LNCAP (cell line): ENCODE data around the gene PPDPF.

Experiments
- TF ChIP-seq, protein P1 (sequence below): fragments of 450-650 bp; IDR thresholded peaks from 2 replicates; pipeline ENCODE4 v1.5.1; 2017; ENCODE audit warnings: mild to moderate bottlenecking

PPDPF gene

DNA sequence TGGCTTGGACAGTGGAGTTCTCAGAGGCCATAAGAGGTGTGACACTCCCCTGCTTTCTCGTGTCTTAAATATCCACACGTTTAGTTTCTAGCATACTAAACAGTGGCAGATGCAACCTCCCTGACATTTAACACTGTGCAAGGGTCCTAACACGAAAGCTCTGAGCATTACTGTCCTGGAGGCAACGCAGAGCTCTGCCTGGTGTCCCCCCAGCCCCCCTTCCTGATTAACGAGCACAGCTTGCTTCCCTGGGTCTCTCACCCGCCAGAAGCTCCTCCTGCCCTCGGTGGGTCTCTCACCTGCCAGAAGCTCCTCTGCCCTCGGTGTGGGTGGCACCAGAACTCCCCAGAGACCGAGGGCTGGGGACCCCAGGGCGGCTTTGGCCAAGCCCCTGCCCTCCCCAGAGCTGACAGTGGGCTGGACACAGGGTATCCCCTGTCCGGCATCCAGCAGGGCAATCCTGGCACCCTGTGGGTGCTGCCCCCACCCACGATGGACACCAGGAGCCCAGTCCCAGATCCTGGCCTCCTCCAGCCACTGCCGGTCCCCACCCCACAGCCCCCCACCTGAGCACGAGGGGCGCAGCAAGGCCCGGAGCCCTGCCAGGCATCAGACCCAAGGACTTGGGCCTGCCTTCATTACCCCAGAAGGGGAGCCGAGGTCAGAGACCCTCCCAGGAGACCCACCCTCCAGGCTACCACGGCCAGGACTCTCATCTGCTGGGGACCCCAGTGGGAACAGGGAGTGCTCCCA is 35.7 kb upstream of the PPDPF start:
- TF ChIP-seq, protein P1, sequence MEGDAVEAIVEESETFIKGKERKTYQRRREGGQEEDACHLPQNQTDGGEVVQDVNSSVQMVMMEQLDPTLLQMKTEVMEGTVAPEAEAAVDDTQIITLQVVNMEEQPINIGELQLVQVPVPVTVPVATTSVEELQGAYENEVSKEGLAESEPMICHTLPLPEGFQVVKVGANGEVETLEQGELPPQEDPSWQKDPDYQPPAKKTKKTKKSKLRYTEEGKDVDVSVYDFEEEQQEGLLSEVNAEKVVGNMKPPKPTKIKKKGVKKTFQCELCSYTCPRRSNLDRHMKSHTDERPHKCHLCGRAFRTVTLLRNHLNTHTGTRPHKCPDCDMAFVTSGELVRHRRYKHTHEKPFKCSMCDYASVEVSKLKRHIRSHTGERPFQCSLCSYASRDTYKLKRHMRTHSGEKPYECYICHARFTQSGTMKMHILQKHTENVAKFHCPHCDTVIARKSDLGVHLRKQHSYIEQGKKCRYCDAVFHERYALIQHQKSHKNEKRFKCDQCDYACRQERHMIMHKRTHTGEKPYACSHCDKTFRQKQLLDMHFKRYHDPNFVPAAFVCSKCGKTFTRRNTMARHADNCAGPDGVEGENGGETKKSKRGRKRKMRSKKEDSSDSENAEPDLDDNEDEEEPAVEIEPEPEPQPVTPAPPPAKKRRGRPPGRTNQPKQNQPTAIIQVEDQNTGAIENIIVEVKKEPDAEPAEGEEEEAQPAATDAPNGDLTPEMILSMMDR, result no peak

DNA sequence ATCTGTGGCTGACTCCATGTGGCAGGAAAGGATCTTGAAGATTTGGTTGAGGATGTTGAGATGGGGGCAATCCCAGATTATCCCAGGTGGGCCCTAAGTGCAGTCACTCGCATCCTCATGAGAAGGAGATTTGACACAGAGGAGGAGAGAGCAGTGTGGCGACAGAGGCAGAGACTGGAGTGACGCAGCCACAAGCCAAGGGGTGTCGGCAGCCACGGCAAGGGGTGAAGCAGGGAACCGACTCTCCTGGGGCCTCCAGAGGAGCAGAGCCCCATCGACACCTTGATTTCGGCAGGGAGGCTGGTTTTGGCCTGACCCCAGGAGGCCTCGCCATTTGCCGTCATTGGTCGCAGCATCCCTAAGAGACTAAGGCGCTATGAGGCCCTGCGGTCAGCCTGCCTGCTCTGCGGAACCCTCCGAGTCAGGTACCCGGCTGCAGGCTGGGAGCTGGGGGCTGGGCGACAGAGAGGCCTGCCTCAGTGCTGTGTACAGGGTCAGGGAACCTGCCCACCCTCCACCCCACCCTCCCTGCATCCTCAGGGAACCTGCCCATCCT is 34.2 kb upstream of the PPDPF start:
- TF ChIP-seq, protein P1, result no peak

DNA sequence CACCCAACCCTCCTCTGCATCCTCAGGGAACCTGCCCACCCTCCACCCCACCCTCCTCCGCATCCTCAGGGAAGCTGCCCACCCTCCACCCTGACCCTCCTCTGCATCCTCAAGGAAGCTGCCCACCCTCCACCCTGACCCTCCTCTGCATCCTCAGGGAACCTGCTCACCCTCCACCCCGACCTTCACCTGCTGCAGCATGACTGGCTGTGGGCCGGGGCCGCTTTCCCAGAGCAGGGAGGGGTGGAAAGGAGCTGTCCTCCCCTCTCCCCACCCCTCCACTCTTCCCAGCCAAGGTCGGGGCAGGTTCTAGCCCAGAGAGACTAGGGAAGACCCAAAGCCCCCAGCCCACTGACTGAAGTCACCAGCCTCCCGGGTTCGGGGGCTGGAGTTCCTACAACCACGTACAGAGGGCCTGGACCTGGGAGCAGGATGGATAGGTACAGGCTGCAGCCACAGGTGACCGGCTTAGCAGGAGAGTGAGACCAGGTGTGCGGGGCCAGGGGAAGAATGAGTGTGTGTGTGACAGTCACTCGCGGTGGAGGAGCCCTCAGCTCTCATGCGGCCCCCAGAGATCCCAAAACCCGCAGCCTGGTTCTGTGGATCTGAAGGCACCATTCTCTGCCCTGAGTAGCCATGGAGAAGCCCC is 33.3 kb upstream of the PPDPF start:
- TF ChIP-seq, protein P1, result no peak

DNA sequence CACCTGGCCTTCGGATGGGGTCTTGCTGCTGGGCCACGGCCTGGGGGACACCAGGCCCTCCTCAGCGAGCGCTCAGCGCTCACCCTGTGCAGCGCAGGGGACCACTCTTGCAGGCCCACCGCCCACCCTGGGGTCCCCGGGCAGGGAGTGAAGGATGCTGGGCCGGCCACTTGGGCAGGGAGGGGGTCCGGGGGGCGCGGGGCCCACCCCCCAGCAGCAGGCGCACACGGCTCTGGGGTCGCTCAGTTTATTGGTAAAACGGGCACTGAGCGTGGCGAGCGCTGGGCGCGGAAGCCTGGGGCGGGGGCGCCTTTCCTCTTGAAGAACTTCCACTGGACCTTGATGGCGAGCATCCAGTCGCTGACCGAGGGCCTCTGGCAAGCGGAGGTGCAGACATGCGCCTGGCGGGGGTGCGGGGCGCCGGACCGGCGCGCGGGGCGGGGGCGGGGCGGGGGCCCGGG is 32.8 kb upstream of the PPDPF start:
- TF ChIP-seq, protein P1, result no peak

DNA sequence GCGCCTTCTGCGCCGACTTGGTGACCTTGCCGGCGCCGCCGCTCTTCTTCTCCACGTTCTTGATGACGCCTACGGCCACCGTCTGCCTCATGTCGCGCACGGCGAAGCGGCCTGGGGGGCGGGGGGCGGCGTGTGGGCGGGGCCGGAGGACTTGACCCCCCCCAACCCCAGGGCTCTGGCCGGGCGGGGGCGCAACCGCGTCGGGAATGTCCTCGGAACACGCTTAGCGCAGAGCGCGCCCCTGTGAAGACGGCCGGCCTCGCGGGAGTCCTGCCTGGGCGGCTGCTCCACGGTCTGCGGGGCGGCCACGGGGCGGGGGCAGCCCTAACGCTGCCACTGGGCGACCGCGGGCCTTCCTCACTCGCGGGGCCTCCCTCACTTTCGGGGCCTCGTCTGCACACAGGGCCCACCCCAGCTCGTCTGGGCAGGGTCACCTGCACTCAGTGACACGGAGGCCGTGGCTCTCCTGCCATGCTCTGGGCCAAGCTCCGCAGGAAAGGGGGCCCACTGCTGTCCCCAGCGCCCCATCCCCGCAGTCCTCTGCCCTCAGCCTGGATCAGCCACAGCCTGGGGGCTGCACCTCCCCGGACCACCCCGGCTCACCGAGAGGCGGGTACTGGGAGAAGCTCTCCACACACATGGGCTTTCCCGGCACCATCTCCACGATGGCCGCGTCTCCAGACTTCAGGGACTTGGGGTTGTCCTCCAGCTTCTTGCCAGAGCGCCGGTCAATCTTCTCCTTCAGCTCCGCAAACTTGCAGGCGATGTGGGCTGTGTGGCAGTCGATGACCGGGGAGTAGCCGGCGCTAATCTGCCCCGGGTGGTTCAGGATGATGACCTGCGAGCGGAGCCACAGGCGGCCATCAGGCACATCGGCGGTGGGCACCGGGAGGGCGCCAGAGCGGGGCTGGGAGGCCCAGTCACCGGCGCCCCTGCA is 32.0 kb upstream of the PPDPF start:
- TF ChIP-seq, protein P1, result no peak

DNA sequence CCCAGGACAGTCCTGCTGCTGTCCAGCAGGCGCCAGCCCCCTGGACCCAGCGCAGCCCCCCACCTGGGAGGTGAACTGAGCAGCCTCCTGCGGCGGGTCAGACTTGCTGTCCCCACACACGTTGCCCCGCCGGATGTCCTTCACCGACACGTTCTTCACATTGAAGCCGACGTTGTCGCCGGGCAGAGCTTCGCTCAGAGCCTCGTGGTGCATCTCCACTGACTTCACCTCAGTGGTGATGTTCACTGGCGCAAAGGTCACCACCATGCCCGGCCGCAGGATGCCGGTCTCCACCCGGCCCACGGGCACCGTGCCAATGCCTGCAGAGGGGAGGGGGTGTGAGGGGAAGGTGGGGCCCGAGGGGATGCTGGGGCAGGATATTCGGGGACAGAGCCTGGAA is 30.1 kb upstream of the PPDPF start:
- TF ChIP-seq, protein P1, result no peak

DNA sequence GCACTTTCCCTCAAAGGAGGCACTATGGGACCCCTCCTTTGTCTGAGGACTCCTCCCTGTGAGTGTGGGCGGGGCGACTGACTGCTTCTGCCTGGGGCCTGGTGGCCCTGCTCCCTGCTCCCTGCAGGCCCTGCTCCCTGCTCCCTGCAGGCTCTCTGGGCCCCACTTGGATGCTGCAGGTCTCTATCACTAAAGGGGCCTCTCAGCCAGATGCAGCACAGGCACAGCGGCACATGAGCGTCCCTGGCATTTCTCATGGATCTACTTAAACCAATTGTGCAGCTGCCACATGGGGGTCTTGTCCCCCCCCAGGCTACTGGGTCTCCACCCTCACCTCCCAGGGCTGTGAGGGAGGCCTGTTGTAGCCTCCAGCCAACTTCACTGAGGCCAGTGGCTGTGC is 29.5 kb upstream of the PPDPF start:
- TF ChIP-seq, protein P1, result no peak
